ENCODE results near the gene PTTG1IP.

PTTG1IP gene

DNA sequence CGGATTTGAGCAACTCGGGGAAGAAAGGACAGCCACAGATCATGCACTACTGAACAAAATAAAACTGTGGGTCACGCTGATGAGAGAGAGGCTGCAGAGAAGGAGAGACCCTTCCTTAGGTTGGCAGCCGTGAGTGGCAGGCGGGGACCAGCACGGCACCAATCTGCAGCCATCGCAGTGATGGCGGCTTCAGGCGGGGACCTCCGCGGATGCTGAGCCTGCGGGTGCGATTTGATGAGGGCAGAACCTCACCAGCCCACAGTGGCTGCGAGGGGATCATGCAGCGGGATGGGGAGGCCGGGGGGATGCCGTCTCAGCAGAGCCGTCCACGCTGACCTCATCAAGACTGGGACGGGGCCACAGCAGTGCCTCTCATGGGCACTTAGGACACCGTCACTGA, 35.4 kb upstream of the PTTG1IP start:
- no peak for DNase-seq

DNA sequence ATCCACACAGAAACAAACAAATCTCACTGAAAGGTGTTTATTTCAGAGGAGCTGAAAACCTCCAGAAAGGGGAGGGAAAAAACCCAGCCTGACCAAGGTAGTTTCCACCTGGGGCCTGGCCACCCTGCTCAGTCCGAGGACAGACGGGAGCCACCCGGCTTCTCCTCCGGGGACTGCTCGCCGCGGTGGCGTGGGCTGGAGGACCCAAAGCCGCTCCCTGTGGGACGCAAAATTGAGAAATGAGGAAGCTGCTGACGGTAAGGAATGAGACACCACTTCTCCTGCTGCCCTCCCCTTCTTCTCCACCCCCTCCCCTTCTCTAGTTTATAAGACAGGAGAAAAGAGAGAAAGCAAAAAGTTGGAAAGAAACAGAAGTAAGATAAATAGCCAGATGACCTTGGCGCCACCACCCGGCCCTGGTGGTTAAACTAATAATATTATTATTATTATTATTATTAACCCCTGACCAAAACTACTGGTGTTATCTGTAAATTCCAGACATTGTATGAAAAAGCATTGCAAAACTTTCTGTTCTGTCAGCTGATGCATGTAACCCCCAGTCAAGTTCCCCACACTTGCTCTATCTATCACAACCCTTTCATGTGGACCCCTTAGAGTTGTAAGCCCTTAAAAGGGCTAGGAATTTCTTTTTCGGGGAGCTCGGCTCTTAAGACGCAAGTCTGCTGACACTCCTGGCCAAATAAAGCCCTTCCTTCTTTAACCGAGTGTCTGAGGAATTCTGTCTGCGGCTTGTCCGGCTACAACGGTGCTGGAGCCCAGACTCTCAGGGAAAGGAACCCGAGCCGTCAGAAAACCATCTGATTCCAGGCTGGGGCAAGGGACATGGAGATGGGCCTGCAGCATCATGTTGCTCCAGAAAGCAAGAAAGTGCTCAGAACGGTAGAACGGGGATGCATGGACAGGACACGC, 34.7 kb upstream of the PTTG1IP start:
- no peak for DNase-seq

DNA sequence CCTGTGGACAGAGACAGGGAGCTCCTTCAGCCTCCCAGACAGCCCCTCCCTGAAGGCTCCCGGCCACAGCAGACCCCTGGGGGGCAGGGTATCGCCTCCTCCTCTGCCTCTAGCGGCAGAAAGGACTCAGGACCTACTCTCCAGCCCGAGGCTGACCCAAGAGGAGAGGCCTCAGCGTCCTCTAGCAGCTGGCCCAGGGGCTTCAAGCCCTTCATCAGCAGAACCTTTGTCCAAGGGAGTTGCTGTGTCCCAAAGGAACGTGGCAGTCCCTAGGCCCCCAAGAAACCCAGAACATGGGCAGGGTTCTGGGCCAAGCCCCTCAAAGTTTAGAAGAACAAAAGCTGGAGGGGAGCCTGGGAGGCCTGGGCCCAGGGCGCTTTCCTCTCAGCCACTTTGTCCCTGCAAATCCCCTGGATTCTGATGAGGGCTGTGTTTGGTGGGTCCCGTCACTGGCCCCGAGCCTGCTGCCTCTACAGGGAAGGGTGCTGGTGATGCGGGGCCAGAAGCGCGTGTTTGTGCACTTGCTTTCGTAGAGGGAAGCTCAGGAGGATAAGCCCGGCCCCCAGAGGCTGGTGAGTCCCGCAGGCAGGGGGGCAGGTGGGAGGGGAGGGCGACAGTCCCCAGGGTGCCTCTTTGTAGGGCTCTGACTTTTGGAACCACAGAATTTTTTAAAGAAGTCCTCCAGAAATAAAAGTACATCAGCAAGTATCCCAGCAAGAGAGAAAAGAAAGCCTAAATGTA, 33.9 kb upstream of the PTTG1IP start:
- no peak for DNase-seq

DNA sequence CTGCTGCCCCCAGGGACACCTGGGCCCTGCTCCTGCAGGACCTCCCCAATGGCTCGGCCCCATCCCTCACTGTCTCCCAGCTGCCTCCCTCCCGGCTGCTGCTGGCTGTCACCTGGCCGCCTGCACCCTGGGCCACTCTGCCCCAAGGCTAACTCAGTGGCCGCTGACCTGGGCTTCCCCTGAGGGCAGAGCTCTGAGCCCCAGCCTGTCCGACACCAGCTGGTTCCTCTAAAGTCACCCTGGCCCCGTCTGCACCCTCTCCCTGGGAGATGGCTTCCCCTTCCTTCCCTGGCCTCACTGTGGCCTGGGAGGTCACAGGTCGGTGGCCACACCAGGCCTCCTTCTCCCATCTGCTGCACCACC, 32.2 kb upstream of the PTTG1IP start:
- DNase-seq, result no peak

DNA sequence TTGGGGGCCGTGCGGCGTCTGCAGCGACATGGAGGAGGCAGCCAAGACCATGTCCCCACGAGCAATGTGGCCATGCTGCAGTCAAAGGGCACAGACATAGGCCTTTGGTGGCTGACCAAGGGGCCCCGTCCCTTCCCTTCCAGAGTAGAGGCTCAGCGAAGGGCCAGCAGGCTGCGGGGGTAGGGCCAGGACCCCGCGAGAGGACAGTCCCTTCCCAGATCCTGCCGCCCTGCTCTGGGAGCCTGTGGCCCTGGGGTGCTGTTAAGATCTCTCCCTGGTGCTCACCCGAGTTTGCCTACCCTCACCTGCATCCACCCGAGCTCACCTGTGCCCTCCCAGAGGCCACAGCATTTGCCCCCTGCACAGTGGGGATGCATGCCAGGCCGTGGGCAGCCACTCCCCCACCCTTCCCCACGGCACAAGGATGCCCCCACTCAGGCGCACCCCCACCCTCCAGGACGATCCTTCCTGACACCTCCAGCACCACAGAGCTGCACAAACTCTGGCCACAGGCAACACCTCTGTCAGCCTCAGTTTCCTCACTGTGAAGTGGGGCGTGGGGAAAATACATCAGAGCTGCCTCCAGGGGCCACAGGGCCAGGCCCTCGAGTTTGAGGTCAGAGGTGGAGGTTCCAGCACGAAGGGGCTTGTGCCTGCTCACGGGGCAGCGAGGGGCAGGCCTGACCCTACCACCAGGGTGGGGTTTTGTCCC, 31.7 kb upstream of the PTTG1IP start:
- DNase-seq, result no peak

DNA sequence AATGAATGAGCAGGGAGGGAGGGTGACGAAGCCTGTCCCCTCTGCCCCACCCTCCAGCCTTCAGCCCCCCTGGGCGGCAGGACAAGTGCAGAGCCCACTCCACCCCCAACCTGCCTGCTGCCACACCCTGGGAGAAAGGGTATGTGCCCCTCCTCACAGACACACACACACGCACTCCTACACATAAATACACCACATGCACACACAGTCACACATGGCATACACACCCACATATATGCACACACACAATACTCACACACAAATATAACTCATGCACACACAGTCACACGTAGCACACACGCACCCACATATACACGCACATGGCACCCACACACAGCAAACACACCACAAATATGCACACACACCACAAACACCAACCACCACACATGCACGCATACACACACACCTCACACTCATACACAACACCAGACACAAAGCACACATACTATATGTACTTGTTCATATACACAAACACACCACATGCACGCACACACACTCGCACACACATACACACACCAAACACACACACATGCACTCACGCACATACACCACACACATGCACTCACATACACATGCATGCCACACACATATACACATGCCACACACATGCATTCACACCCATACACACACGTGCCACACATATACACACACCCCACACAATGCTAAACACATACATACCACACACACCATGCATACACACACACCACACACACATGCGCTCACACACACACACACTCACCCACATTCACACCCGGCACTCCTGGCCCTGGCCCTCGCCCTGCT, 30.8 kb upstream of the PTTG1IP start:
- no peak for DNase-seq

DNA sequence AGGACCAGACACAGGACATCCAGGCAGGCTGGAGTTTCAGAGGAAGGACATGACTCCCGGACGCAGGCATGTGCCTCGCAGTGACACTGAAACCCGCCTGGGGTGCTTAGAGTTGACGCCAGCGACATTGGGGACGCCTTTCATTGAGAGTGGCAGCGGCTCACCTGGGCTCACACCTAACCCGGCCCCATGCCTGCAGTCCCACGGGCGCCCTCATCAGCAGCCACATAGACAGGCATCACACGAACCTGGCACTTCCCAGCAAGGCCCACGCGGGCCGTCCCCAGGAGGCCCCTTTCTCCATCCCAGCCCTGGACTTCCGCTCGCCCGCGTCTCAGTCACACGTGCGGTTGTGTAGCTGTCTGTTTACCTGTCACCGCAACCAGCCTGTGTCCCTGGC, 30.2 kb upstream of the PTTG1IP start:
- DNase-seq, result no peak

DNA sequence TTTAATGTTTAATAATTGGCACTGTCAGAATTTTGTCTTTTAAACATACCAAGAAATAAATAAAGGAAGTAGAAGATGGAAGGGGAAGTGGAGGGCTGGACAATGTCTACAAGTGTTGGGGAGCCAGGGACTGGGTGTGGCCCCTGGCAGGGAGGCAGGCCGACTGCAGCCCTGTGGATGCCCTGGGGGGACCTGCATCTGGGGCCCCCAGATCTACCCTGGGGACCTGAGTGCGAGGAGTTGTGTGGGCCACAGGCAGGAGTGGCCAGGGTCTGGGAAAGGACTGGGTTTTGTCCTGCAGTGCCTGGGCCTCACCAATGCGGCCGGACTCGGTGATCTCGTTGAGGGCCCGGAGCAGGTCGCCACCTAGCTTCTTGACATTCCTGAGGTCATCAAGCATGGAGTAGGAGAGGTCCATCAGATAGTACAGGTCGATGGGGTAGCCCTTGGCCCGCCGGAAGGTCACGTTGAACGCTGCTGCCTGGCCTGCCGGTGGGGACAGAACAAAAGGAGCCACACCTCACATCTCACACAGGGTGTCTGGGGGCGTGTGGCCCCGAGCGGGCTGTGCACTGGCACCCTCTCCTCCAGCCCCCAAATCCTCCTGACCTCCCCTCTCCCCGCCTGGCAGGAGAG, 29.7 kb upstream of the PTTG1IP start:
- no peak for DNase-seq

DNA sequence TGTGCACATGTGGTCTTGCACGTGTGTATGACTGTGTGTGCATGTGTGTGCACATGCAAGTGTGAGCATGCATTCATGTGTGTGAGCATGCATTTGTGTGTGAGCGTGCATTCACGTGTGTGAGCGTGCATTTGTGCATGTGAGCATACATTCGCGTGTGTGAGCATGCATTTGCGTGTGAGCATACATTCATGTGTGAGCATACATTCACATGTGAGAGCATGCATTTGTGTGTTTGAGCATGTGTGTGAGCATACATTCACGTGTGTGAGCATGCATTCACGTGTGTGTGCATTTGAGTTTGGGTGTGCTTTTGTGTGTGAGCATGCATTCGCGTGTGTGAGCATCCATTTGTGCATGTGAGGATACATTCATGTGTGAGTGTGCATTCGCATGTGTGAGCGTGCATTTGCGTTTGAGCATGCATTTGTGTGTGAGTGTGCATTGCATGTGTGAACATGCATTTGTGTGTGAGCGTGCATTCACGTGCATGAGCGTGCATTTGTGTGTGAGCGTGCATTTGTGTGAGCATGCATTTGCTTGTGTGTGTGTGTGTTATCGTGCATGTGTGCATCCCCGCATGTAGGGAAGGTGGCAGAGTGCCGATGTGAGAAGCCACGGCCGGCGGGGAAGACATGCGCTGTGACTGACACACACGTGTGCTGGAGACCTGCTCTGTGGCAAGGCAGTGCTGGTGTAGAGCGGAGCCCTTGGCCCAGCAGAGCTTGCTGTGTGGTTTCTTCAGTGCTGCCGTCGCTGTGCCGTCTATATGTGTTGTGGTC, 29.0 kb upstream of the PTTG1IP start:
- DNase-seq, result no peak

DNA sequence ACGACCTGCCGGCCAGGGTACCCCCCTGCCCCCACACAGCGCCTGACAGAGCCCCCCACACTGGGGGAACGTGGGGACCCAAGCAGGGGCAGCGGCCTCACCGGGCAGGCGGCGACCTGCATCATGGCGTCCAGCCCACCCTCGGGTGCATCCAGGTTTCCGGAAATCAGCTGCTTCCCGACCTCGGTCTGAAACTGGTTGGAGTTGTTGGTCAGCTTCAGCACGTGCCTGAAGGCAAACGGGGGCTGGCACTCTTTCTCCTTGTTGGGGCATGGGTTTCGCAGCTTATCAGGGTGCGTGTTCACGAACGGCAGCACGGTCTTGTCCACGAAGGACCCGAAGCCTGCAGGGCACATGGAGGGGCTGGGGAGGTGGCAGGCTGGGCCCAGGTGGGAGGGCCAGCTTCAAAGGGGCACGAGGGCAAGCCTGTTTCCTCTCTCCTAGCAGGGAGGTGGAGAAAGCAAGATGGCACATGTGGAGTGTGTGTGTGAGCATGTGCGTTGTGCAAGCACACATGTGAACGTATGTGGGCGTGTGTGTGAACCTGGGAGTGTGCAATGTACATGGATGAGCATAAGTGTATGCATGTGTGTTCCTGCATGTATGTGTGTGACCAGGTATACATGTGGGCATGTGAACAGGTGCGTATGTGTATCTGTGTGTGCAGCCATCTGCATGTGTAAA, 28.0 kb upstream of the PTTG1IP start:
- no peak for DNase-seq

DNA sequence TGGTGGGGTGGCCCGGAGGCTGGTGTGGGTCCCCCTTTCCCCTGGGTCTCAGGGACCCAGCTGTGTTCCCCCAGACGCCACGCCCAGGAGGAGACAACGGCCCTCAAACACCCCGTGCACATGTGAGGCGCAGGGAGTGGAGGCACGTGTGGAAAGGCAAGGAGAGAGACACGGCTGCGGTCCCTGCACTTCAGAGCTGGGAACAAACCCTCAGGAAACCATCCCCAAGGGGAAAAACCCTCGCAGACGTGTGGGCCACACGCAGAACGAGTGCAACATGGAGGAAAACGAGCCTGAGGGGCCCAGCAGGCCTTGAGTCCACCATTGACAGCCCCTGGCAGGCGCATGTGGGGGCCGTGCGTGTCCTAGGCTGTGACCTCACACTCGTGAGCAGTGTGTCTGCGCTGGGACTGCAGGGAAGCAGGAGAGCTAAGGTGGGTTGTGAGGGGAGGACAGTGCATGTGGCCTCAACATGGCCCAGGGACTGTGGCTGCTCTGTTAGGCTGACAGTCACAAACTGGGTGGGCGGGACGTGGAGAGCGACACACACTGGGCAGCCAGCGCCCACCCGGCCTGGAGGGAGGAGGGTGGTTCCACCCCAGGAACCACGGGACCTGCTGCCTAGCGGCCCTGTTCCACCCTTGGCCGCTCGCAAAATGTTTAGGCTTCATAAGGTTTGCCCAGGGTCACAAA, 27.2 kb upstream of the PTTG1IP start:
- no peak for DNase-seq

DNA sequence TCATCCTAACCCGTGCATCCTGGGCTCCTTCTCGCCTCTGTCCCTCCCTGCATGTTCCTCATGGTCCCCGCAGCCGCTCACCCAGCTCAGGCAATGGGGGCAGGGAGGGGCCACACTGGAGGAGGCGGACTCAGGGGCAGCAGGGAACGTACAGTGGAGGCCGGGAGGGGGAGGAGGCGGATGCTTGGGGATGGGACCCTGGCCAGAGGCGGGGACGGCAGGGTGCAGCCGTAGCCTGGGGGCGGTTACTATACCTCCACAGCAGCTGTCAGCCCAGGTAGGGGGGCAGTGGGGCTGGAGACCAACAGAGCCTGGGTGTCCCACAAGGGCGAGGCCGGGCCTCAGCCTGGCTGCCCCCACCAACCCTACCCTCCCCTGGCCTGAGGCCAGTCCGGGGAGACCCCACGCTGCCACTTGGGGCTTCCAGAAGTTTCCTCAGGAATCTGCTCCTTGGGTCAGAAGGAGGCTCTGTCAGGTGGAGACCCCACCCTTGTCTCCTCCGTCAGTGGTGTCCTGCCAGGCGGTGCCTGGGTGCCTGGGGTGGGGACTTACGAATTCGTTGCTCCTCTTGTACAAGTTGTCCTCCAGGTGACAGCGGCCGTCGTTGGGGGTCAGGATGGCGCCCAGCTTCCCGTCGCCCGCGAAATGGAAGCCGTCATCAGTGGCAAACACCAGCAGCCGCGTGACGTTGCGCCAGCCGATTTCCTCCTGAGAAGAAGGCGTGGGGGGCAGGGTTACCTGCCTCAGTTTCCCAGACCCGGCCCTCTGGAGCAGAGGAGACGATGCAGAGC, 26.5 kb upstream of the PTTG1IP start:
- DNase-seq, result no peak

DNA sequence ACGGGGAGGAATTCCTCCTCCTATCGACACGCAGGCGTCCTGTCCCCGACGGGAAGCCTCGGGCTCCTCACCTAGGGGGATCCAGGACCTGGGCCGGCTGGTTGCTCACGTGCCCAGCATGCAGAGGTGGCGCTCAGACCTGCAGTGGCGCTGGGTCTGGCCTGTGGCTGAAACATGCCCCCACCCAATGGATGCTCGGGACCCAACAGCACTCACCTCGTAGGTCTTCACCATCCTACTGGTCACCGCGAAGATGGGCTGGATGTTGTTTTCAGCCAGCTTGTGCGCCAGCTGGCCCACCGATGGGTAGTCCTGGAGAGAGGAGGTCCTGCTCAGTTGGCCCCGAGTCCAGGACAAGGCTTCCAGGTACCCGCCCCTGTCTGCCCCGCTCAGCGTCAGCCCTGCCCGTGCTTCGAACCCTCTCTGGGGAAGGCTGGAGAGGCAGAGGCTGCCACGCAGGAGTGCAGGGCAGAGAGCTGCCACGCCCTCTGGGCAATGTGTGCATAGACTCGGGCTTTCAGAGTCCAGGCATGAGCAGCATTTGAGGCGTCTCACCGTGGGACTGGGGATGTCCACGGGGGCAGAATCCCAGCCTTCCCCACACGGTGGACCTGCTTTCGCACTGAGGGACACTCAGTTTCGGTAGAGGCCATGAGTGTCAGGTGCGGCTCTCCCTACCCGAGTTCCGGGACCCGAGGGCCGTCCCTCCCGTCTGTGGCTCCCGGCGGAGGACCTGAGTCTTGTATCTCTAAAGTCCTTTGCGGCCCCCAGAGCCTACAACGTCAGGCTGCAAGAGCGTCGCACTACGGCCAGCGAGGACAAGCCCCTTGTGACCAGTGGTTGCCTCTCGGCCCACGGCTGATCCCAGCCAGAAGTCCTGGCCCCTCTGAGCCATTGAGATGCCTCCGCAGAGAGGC, 25.6 kb upstream of the PTTG1IP start:
- no peak for DNase-seq

DNA sequence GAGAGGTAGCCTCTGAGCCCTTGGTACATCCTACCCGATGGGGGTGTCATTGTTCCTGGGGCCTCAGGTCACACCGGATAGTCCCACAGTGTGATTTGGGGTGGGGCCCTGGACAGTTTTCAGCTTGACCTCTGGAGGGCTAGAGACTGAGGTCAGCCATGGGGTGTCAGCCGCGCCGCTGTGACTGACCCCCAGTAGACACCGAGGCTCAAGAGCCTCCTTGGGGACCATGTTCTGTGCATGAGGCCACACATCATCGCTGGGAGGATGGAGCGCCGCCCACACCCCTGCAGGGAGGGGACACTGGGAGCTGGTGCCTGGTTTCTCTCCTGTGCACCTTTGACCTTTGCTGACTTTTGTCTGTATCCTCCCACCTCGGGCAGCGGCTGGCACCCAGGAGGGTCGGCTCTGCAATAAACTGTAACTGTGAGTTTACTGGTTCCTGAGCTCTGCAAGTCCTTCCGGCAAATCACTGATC, 24.6 kb upstream of the PTTG1IP start:
- no peak for DNase-seq

DNA sequence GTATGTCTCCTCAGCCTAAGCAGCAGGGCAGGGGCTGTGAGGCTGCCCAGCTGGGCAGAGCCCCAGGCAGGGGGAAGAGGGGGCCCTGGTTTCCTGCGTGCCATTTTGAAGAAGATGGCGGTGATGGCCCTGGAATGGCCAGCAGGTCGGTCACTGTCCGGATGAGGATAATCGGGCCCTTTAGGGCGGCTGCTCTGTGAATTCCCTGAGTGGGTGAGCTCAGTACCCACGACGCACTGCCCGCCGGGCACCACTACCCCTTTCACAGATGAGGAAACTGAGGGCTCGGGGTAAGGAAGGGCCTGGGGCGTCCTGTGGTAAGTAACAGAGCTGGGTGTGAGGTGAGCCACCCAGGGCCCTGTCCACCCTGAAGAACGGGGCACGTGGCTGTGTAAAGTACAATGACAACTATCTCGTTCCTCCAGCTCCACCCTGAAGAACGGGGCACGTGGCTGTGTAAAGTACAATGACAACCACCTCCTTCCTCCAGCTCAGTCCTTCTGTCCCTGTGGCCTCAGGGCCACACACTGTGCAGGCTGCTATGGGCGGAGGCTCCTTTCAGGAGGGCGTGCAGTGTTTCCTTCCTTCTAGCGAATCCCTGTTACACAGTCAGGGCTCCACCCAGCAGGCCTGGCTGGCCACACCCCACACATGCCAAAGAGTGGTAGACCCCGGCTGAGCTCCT, 24.0 kb upstream of the PTTG1IP start:
- DNase-seq, result no peak

DNA sequence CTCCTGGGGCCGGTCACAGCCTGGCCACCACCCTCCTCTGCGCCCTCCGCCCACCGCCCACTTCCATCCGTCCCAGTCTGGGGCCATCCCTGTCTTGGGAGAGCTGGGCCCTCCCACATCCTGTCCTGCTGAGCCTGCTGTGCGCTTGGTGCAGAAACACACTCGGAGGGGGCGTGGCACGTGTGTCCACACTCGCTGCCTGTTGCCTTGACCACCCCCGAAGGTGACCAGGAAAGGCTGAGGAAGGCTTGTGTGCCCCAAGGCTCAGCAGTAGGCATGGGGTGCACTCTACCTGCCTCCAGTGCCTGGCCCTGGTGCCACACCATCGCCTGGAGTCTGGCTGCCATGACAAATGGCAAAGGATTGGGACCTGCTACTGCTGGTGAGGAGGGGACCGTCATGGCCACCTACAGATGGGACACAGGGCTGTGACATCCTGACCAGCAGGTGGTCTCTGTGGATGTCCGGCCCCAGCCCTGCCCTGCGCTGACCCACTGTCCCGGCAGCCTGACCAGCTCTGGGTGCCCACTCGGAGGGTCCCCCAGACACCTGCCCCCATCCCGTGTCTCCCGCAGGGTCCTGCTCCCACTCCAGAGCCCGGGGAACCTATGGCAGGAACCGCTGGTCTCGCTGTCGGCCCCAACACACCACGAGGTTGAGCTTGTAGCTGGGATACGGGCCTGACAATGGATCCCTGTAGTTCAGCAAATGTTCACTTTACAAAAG, 23.2 kb upstream of the PTTG1IP start:
- DNase-seq, result no peak

DNA sequence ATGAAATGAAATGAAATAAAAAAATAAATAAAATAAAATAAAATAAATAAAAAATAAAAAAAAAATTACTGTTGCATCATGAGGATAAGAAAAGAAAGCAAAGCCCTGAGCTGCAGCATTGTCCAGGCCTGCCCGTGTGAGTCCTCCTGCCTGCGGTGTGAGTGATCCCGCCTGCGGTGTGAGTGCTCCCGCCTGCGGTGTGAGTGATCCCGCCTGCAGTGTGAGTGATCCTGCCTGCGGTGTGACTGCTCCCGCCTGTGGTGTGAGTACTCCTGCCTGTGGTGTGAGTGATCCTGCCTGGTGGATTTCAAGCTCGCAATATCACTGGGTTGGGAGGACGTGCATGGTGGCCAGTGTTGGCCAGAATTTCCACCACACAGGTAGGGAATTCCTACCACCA, 22.4 kb upstream of the PTTG1IP start:
- no peak for DNase-seq

Data from DMS153 (cell line).